A673 (cell line): ENCODE measurements around the gene LCLAT1.

ENCODE experiments used
- EZH2 ChIP-seq: fragments of 200-600 bp; sonication (generic); IDR thresholded peaks from 2 replicates; pipeline ENCODE4 v1.6.1; 2017; ENCODE audit warnings: borderline replicate concordance, low read depth, mild to moderate bottlenecking, mixed read lengths, antibody characterized with exemption, low read length; ENCODE audit not compliant: poor library complexity, severe bottlenecking
- TF ChIP-seq, protein P1 (sequence below): fragments of 300-800, 200-600 bp; sonication (generic); conservative IDR thresholded peaks from 2 replicates; pipeline ENCODE4 v1.5.1; 2017; ENCODE audit warnings: low read depth, mild to moderate bottlenecking, antibody characterized with exemption, low read length, moderate library complexity, mixed read lengths

DNA sequence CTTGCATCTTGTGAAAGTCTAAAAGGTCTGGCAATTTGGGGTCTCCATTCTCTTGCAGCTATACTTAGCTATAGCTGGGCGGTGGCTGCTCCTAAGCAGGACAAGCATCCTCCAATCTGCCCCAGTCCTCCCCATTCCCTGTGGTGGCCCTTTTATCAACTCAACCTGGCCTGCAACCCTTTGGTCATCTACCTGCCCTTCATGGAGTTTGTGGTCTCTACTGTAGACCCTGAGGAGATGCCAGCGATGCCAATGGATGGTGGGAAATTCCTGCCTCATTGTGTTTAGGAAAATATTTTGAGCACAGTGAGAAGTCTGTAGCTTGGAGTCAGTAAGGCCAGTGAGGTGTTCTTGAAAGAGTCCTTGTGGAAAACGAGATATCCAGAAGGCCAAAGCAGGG is 216.8 kb downstream of the LCLAT1 start:
- no peak for TF ChIP-seq EZH2
- TF ChIP-seq, protein P1, sequence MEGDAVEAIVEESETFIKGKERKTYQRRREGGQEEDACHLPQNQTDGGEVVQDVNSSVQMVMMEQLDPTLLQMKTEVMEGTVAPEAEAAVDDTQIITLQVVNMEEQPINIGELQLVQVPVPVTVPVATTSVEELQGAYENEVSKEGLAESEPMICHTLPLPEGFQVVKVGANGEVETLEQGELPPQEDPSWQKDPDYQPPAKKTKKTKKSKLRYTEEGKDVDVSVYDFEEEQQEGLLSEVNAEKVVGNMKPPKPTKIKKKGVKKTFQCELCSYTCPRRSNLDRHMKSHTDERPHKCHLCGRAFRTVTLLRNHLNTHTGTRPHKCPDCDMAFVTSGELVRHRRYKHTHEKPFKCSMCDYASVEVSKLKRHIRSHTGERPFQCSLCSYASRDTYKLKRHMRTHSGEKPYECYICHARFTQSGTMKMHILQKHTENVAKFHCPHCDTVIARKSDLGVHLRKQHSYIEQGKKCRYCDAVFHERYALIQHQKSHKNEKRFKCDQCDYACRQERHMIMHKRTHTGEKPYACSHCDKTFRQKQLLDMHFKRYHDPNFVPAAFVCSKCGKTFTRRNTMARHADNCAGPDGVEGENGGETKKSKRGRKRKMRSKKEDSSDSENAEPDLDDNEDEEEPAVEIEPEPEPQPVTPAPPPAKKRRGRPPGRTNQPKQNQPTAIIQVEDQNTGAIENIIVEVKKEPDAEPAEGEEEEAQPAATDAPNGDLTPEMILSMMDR: no peak
